SK-N-SH treated with all-trans-retinoic acid at 6 μM for 48 hours (cell line): Measurements from ENCODE around the gene IVL.

ENCODE experiments used
- ATAC-seq: fragments of 200-7000 bp; cut with Tn5 transposase; 3 replicates; pipeline ENCODE4 v1.9.1; 2020; ENCODE audit warnings: mild to moderate bottlenecking, moderate library complexity
- ARNTL ChIP-seq: fragments of 450-650 bp; formaldehyde crosslinking; IDR thresholded peaks from 2 replicates; pipeline ENCODE4 v1.5.0; 2020; ENCODE audit warnings: low read depth, mild to moderate bottlenecking, moderate library complexity, borderline replicate concordance
- CREB5 ChIP-seq: fragments of 250-450 bp; sonication (Bioruptor Pico); IDR thresholded peaks from 2 replicates; pipeline ENCODE4 v1.5.1; 2020; ENCODE audit warnings: low read depth, mild to moderate bottlenecking, moderate library complexity
- ESRRG ChIP-seq: fragments of 250-450 bp; sonication (Bioruptor Pico); IDR thresholded peaks from 2 replicates; pipeline ENCODE4 v1.6.1; 2021; ENCODE audit warnings: mild to moderate bottlenecking
- GLIS3 ChIP-seq: fragments of 250-450 bp; sonication (Bioruptor Pico); IDR thresholded peaks from 2 replicates; pipeline ENCODE4 v1.5.0; 2020; ENCODE audit warnings: mild to moderate bottlenecking, moderate library complexity
- ISL1 ChIP-seq: fragments of 250-450 bp; sonication (Bioruptor Pico); IDR thresholded peaks from 2 replicates; pipeline ENCODE4 v2.1.2; 2022; ENCODE audit warnings: mild to moderate bottlenecking, moderate library complexity
- OSR1 ChIP-seq: fragments of 250-450 bp; sonication (Bioruptor Pico); IDR thresholded peaks from 2 replicates; pipeline ENCODE4 v1.8.0; 2022; ENCODE audit warnings: moderate library complexity, mild to moderate bottlenecking, inconsistent platforms
- POU6F1 ChIP-seq: fragments of 250-450 bp; sonication (Bioruptor Pico); IDR thresholded peaks from 2 replicates; pipeline ENCODE4 v1.8.0; 2021; ENCODE audit warnings: low read depth, mild to moderate bottlenecking, moderate library complexity, borderline replicate concordance
- PPARA ChIP-seq: fragments of 250-450 bp; sonication (Bioruptor Pico); IDR thresholded peaks from 2 replicates; pipeline ENCODE4 v1.5.0; 2020; ENCODE audit warnings: mild to moderate bottlenecking, borderline replicate concordance
- RARB ChIP-seq: fragments of 250-450 bp; sonication (Bioruptor Pico); IDR thresholded peaks from 2 replicates; pipeline ENCODE4 v1.8.0; 2021; ENCODE audit warnings: mild to moderate bottlenecking, moderate library complexity
- SNAI2 ChIP-seq: fragments of 250-450 bp; sonication (Bioruptor Pico); IDR thresholded peaks from 2 replicates; pipeline ENCODE4 v1.5.0; 2020; ENCODE audit warnings: mild to moderate bottlenecking, moderate library complexity
- TCF4 ChIP-seq: fragments of 250-450 bp; sonication (Bioruptor Pico); IDR thresholded peaks from 2 replicates; pipeline ENCODE4 v1.8.0; 2021; ENCODE audit warnings: mild to moderate bottlenecking, moderate library complexity, borderline replicate concordance
- TOX ChIP-seq: fragments of 250-450 bp; sonication (Bioruptor Pico); IDR thresholded peaks from 2 replicates; pipeline ENCODE4 v1.8.0; 2021; ENCODE audit warnings: mild to moderate bottlenecking, moderate library complexity, borderline replicate concordance
- ZC3H10 ChIP-seq: fragments of 250-450 bp; sonication (Bioruptor Pico); IDR thresholded peaks from 2 replicates; pipeline ENCODE4 v1.5.1; 2021; ENCODE audit warnings: mild to moderate bottlenecking, moderate library complexity
- ZFP3 ChIP-seq: fragments of 250-450 bp; sonication (Bioruptor Pico); IDR thresholded peaks from 2 replicates; pipeline ENCODE4 v1.5.0; 2020; ENCODE audit warnings: mild to moderate bottlenecking, moderate library complexity
- ZFP30 ChIP-seq: fragments of 450-650 bp; formaldehyde crosslinking; IDR thresholded peaks from 2 replicates; pipeline ENCODE4 v1.5.0; 2022; ENCODE audit warnings: mild to moderate bottlenecking, moderate library complexity
- ZNF565 ChIP-seq: fragments of 450-650 bp; formaldehyde crosslinking; conservative IDR thresholded peaks from 2 replicates; pipeline ENCODE4 v1.5.0; 2020; ENCODE audit warnings: low read depth, mild to moderate bottlenecking, moderate library complexity
- ZNF70 ChIP-seq: fragments of 450-650 bp; formaldehyde crosslinking; IDR thresholded peaks from 2 replicates; pipeline ENCODE4 v1.5.0; 2020; ENCODE audit warnings: mild to moderate bottlenecking, moderate library complexity
- ZNF8 ChIP-seq: fragments of 450-650 bp; formaldehyde crosslinking; IDR thresholded peaks from 2 replicates; pipeline ENCODE4 v1.5.0; 2020; ENCODE audit warnings: mild to moderate bottlenecking, moderate library complexity
- TF ChIP-seq, protein P1 (sequence below): fragments of 250-450 bp; sonication (Bioruptor Pico); IDR thresholded peaks from 2 replicates; pipeline ENCODE4 v1.5.1; 2021; ENCODE audit warnings: mild to moderate bottlenecking, moderate library complexity
- TF ChIP-seq, protein P2 (sequence below): fragments of 250-450 bp; sonication (Bioruptor Pico); IDR thresholded peaks from 2 replicates; pipeline ENCODE4 v1.8.0; 2020; ENCODE audit warnings: mild to moderate bottlenecking, moderate library complexity, borderline replicate concordance
- TF ChIP-seq, protein P3 (sequence below): fragments of 250-450 bp; sonication (Bioruptor Pico); IDR thresholded peaks from 2 replicates; pipeline ENCODE4 v1.5.0; 2020; ENCODE audit warnings: mild to moderate bottlenecking, moderate library complexity

The IVL gene

GRCh38 chr1:152899027-152899426 lies 9.3 kb upstream of the IVL start:
- no peak for ATAC-seq
- TF ChIP-seq, protein P1, sequence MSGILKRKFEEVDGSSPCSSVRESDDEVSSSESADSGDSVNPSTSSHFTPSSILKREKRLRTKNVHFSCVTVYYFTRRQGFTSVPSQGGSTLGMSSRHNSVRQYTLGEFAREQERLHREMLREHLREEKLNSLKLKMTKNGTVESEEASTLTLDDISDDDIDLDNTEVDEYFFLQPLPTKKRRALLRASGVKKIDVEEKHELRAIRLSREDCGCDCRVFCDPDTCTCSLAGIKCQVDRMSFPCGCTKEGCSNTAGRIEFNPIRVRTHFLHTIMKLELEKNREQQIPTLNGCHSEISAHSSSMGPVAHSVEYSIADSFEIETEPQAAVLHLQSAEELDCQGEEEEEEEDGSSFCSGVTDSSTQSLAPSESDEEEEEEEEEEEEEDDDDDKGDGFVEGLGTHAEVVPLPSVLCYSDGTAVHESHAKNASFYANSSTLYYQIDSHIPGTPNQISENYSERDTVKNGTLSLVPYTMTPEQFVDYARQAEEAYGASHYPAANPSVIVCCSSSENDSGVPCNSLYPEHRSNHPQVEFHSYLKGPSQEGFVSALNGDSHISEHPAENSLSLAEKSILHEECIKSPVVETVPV (CRISPR knock-in tag) = no peak
- TF ChIP-seq ZFP3 (CRISPR knock-in tag) = no peak
- no peak for TF ChIP-seq ZC3H10 (CRISPR knock-in tag)
- no peak for TF ChIP-seq ARNTL (CRISPR knock-in tag)
- TF ChIP-seq OSR1 = no peak
- no peak for TF ChIP-seq POU6F1 (CRISPR knock-in tag)
- no peak for TF ChIP-seq GLIS3 (CRISPR knock-in tag)
- TF ChIP-seq PPARA (CRISPR knock-in tag) = no peak
- no peak for TF ChIP-seq TCF4 (CRISPR knock-in tag)
- TF ChIP-seq, all 23 proteins: peak for 0

- ATAC-seq = no peak
- TF ChIP-seq, protein P2, sequence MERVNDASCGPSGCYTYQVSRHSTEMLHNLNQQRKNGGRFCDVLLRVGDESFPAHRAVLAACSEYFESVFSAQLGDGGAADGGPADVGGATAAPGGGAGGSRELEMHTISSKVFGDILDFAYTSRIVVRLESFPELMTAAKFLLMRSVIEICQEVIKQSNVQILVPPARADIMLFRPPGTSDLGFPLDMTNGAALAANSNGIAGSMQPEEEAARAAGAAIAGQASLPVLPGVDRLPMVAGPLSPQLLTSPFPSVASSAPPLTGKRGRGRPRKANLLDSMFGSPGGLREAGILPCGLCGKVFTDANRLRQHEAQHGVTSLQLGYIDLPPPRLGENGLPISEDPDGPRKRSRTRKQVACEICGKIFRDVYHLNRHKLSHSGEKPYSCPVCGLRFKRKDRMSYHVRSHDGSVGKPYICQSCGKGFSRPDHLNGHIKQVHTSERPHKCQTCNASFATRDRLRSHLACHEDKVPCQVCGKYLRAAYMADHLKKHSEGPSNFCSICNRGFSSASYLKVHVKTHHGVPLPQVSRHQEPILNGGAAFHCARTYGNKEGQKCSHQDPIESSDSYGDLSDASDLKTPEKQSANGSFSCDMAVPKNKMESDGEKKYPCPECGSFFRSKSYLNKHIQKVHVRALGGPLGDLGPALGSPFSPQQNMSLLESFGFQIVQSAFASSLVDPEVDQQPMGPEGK (CRISPR knock-in tag) = no peak
- TF ChIP-seq ZNF70 (CRISPR knock-in tag) = no peak
- no peak for TF ChIP-seq ZFP3 (CRISPR knock-in tag)
- TF ChIP-seq PPARA (CRISPR knock-in tag) = no peak
- no peak for TF ChIP-seq ZNF565
- no peak for TF ChIP-seq ZC3H10 (CRISPR knock-in tag)
- TF ChIP-seq TCF4 (CRISPR knock-in tag) = no peak
- TF ChIP-seq, all 23 proteins: peak for 0
Measured at GRCh38 chr1:152899883-152900282, 8.5 kb upstream of the IVL start.

- no peak for ATAC-seq
- TF ChIP-seq OSR1 (no peak), SNAI2 (CRISPR knock-in tag) (no peak), GLIS3 (CRISPR knock-in tag) (no peak), TOX (CRISPR knock-in tag) (no peak), ISL1 (CRISPR knock-in tag) (no peak), TCF4 (CRISPR knock-in tag) (no peak), ZNF565 (no peak), ZNF8 (CRISPR knock-in tag) (no peak)
- TF ChIP-seq, all 23 proteins: peak for 0
Measured at GRCh38 chr1:152901631-152902030, 6.7 kb upstream of the IVL start.

GRCh38 chr1:152902636-152903035 lies 5.7 kb upstream of the IVL start:
- no peak for TF ChIP-seq TCF4 (CRISPR knock-in tag)
- no peak for TF ChIP-seq ARNTL (CRISPR knock-in tag)
- no peak for TF ChIP-seq GLIS3 (CRISPR knock-in tag)
- TF ChIP-seq, protein P1 (CRISPR knock-in tag) = no peak
- no peak for TF ChIP-seq ZNF565
- TF ChIP-seq ZNF70 (CRISPR knock-in tag) = no peak
- TF ChIP-seq RARB = no peak
- no peak for TF ChIP-seq ZNF8 (CRISPR knock-in tag)
- TF ChIP-seq ISL1 (CRISPR knock-in tag) = no peak
- no peak for TF ChIP-seq ZFP30
- no peak for TF ChIP-seq TOX (CRISPR knock-in tag)
- no peak for ATAC-seq

DNA sequence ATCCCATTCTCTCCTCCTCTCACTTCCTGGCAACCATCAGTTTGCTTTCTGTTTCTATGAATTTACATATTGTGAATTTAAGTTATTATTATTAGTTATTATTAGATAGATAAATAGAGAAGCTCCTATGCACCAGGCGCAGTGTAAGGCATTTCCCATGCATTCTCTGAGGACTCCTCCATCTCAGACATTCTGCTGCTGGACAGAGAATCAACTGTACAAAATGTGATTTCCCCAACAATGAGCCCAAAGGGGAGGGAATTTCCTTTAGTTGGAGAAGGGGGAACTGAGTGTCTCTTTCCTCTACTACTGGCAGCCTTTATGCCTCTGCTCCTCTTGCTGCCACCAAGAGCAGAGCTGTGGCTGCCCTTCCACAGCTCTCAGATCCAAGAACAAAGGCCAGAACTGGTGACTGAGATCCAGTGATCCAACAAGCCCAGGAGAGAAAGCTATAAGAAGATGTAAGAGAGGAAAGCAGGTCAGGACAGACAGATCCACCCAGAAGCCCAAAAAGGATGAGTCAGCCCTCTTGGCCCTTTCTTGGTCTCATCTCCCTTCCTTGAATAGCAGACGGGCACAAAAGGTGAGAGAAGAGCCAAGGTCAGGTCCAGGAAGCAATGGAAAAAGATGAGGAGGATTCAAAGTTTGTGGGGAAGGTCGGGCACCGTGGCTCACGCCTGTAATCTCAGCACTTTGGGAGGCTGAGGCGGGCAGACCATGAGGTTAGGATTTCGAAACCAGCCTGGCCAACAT lies 3.5 kb upstream of the IVL start:
- no peak for ATAC-seq
- TF ChIP-seq TOX (CRISPR knock-in tag) = no peak
- TF ChIP-seq RARB = no peak
- TF ChIP-seq ZFP30 = no peak
- TF ChIP-seq OSR1 = no peak
- TF ChIP-seq ESRRG (CRISPR knock-in tag) = no peak
- no peak for TF ChIP-seq ZNF70 (CRISPR knock-in tag)
- no peak for TF ChIP-seq GLIS3 (CRISPR knock-in tag)
- TF ChIP-seq CREB5 (CRISPR knock-in tag) = no peak
- TF ChIP-seq ISL1 (CRISPR knock-in tag) = no peak
- no peak for TF ChIP-seq TCF4 (CRISPR knock-in tag)
- TF ChIP-seq, protein P3, sequence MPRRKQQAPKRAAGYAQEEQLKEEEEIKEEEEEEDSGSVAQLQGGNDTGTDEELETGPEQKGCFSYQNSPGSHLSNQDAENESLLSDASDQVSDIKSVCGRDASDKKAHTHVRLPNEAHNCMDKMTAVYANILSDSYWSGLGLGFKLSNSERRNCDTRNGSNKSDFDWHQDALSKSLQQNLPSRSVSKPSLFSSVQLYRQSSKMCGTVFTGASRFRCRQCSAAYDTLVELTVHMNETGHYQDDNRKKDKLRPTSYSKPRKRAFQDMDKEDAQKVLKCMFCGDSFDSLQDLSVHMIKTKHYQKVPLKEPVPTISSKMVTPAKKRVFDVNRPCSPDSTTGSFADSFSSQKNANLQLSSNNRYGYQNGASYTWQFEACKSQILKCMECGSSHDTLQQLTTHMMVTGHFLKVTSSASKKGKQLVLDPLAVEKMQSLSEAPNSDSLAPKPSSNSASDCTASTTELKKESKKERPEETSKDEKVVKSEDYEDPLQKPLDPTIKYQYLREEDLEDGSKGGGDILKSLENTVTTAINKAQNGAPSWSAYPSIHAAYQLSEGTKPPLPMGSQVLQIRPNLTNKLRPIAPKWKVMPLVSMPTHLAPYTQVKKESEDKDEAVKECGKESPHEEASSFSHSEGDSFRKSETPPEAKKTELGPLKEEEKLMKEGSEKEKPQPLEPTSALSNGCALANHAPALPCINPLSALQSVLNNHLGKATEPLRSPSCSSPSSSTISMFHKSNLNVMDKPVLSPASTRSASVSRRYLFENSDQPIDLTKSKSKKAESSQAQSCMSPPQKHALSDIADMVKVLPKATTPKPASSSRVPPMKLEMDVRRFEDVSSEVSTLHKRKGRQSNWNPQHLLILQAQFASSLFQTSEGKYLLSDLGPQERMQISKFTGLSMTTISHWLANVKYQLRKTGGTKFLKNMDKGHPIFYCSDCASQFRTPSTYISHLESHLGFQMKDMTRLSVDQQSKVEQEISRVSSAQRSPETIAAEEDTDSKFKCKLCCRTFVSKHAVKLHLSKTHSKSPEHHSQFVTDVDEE = no peak
- TF ChIP-seq ZNF8 (CRISPR knock-in tag) = no peak
